GM21367 (cell line): ENCODE measurements around the gene DENND1A.

ENCODE experiments used
- ATAC-seq: cut with Tn5 transposase; IDR thresholded peaks from one replicate; pipeline ENCODE4 v1.9.1; 2021; ENCODE audit not compliant: unreplicated experiment

The DENND1A gene

GRCh38 chr9:123421186-123421585 lies 508.7 kb downstream of the DENND1A start:
- no peak for ATAC-seq

GRCh38 chr9:123420592-123421111 lies 509.3 kb downstream of the DENND1A start:
- ATAC-seq, result no peak

GRCh38 chr9:123419721-123420591 lies 510.0 kb downstream of the DENND1A start:
- no peak for ATAC-seq

GRCh38 chr9:123419091-123419490 lies 510.8 kb downstream of the DENND1A start:
- ATAC-seq, result no peak

DNA sequence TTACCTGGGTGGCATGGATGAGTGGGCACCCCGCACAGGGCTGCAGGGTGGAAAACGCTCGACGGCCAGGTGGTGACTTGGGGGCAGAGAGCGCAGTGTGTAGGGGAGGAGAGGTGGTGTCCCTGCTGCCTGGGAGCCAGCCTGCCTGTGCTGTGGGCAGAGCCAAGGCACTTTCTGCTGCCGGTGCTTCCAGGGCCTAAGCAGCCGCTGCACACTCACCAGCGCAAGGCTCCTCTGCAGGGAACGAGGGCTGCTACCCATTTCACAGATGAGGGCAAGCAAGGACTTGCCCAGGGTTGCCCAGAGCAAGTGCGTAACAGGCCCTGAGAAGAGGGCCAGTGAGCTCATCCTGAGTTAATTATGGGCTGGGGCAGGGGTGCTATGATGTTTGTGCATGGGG lies 511.4 kb downstream of the DENND1A start:
- no peak for ATAC-seq

DNA sequence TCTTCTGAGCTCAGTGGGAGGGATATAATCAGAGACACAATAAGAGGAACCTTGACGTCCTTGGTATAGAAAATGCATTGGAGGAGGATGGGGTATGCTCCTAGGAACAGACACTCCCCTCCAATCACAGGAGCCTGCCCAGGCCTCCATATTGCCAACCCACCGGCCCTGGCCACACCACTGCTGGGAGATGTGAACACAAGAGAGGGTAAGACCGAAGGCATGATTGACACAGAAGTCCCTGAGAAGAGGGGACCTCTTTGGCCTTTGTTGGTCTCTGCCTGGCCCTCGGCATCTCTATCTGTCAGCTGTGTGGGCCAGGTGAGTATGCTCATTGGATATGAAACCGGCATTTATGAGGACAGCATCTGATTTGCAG lies 511.9 kb downstream of the DENND1A start:
- ATAC-seq, result no peak

GRCh38 chr9:123417289-123418051 lies 512.5 kb downstream of the DENND1A start:
- ATAC-seq, result no peak

- no peak for ATAC-seq
Observed at GRCh38 chr9:123416176-123416575, 513.8 kb downstream of the DENND1A start.

DNA sequence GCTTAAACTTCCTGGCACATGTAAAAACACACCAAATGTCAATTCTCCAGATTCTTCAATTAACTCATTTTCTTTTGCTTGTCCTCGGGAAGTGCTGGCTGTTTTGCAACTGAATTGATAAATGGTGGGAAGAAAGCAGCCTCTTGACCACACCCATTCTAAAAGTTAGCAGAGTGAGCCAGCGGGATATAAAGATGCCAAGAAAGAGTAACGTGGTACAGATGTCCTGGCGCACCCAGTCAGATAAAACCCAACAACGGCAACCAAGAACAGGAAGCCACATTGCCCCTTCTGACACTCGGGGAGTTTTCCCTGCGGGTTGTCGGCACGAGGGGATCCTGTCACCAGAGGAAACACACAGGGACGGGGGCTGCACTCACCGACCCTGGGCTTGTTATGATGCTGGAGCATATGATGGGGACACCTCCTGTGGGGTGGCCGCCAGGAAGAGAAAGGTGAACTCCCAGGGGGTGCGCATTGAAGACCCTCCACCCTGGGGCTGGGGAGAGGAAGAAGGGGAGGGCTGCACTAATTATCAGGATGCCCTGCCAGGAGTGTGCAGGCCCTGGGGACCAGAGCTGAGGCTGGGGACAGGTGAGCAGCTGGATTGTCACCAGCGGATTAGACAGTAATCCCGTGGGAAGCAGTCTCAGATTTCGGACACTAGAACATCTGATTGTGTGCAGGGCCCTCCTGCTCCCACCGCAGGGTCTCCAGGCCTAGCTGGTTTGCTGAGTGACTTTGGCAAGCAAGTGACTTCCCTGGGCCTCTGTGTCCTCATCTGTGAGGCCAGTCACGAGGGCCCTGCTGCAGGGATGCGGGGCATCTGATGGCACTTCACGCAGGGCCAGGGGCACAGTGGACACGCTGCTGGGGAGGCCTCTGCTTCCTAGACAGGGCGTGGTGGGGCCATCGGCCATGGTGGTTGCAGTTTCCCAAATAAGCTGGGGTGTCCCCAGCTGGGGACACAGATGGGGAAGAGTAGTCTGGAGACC lies 514.7 kb downstream of the DENND1A start:
- ATAC-seq, result no peak

DNA sequence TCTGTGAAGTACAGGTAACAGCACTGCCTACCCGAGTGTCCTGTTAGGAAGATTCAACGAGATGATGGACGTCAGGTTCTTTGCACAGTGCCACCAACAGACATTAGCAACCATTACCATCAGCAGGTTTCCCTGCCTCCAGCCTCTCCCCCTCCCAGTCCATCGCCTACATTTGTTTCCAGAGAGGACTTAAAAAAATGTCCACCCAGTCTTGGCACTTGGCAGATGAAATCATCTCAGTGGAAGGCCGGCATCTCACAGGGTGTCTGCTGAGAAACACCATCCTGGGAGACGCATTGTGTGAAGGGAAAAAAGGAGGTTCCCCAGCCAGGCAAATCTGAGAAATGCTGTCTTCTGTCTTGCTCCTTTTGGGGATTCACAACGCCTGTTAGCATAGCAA lies 515.7 kb downstream of the DENND1A start:
- ATAC-seq, result no peak

GRCh38 chr9:123412171-123412820 lies 517.6 kb downstream of the DENND1A start:
- no peak for ATAC-seq

DNA sequence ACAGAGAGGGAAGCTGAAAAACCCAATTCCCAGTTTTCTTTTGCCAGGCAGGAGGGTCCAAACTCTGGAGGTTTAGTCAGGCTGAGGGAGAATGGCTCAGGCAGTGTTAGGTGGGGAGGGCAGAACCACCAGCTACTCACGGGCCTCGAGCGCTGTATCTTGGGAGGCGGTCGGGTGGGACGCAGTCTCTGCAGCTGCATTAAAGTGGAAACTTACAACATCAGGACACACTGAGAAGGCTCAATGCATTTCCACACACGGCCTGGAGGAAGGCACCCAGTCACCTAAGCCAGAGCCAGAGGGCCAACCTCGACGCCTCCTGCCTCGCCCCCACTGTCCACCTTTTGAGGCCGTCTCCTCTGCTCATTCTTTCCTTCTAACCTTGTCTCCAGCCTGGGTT lies 518.3 kb downstream of the DENND1A start:
- no peak for ATAC-seq

DNA sequence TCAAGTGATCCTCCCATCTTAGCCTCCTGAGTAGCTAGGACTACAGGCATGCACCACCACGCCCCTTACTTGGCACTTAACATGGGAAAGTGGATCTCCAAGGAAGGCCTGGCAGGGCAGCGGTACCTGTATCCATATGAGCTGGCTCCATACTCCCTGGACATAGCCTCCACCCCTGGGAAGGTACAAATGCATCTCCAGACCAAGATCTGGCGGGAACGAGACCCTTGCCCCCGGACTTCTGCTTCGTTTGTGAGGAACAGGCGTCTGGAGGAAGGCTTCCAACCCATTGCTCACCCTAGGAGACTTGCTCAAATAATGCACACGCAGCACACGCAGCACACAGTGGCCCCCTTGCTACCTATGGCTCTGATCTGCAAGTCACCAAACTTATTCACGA lies 518.7 kb downstream of the DENND1A start:
- ATAC-seq, result no peak

GRCh38 chr9:123410281-123410910 lies 519.5 kb downstream of the DENND1A start:
- ATAC-seq, result no peak

GRCh38 chr9:123408313-123409262 lies 521.3 kb downstream of the DENND1A start:
- no peak for ATAC-seq

DNA sequence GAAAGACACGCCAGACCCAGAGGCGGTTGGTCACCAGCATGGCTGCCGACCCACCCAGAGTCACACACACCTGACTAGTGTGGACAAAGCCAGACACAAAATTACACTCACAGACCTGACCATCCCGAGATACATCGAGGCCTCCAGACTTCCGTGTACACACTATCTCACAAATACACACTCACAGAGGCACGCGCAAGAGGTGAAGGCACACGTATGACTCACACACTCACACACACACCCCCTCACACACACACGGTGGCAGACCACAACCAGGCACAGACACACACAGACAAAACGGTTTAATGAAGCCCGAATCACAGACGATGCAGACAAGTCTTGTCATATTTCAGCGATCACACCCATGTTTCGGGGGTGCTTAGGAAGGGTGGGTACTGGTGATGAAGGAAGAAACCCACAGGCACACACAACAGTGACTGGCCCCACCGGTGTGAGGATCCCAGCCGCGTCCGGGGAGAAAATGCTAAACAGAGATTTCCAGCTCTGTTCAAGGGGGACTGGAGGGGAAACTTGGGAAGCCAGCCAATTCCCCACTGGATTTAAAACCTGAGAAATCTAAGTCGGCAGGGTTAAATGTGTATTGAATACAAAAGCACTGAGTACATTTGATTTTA lies 522.6 kb downstream of the DENND1A start:
- ATAC-seq, result no peak

DNA sequence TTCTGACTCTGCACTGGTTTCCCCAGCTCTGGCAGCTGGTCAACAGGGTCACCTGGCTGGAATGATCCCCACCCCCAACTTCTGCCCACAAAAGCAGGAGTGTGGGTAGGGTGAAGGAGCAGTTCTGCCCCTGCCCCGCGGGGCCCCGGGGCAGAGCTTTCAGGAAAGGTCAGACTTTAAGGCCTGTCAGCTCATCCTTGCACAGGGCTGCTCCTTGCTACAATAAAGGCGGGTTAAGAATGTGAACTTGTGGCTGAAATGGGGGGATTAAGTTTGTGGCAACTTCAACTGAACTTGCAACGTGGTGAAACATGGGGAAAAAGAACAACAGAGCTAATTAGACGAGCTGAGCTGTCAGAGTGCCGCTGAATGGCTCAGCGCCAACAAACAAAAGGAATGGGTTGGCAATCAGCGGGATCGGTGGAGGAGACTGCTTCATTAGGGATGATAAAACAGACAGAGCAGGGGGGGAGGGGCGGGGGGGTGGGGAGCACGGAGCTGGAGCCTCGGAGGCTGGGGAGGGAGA lies 523.2 kb downstream of the DENND1A start:
- no peak for ATAC-seq

- no peak for ATAC-seq
Observed at GRCh38 chr9:123406016-123406415, 523.9 kb downstream of the DENND1A start.
